WTC11 (cell line): ENCODE results near the gene ETV6. TPM values are rescaled to one million over a fixed set of nuclear protein-coding genes. Genes with fewer than 3 reads are reported as not detected.

Experiments used
- ATAC-seq: fragments of 200-7000 bp; cut with Tn5 transposase; 2 replicates; pipeline ENCODE4 v1.10.0; 2021; ENCODE audit warnings: mild to moderate bottlenecking, moderate library complexity
- CTCF ChIA-PET: fragments of 300-600 bp; sonication (Branson Sonifier 250); formaldehyde crosslinking; loops from one replicate; lab custom pipeline; 2021; ENCODE audit warnings: antibody characterized with exemption; lab: Charles Lee
- POLR2A ChIA-PET: fragments of 350-600 bp; sonication (Branson Sonifier 250); formaldehyde crosslinking; loops from one replicate; lab custom pipeline; 2021; ENCODE audit warnings: antibody characterized with exemption; lab: Charles Lee
- DNase-seq: peaks from one replicate; pipeline ENCODE4 v3.0.0; 2021; ENCODE audit warnings: low spot score
- H3K27ac Mint-ChIP-seq: 2 replicates; pipeline ENCODE4 v1.8.0; 2021; ENCODE audit warnings: mixed read lengths
- H3K27me3 Mint-ChIP-seq: 2 replicates; pipeline ENCODE4 v1.8.0; 2021; ENCODE audit warnings: low read depth, mild to moderate bottlenecking, moderate library complexity, mixed read lengths
- H3K36me3 Mint-ChIP-seq: 2 replicates; pipeline ENCODE4 v1.8.0; 2021; ENCODE audit warnings: mixed read lengths
- H3K4me1 Mint-ChIP-seq: 2 replicates; pipeline ENCODE4 v1.8.0; 2022; ENCODE audit warnings: mixed read lengths
- H3K4me3 Mint-ChIP-seq: 2 replicates; pipeline ENCODE4 v1.8.0; 2021; ENCODE audit warnings: mild to moderate bottlenecking, moderate library complexity, mixed read lengths
- H3K9me3 Mint-ChIP-seq: 2 replicates; pipeline ENCODE4 v1.8.0; 2021; ENCODE audit warnings: mixed read lengths
- CBFB ChIP-seq: sonication (generic); formaldehyde crosslinking; IDR thresholded peaks from 2 replicates; pipeline ENCODE4 v1.8.1; 2022; ENCODE audit warnings: mild to moderate bottlenecking, low read depth, missing genetic modification reagents
- ELF4 ChIP-seq: sonication (generic); formaldehyde crosslinking; IDR thresholded peaks from 2 replicates; pipeline ENCODE4 v1.8.1; 2022; ENCODE audit warnings: low read depth, mild to moderate bottlenecking, moderate library complexity, missing genetic modification reagents
- FOXK1 ChIP-seq: sonication (generic); formaldehyde crosslinking; IDR thresholded peaks from 2 replicates; pipeline ENCODE4 v1.8.0; 2022; ENCODE audit warnings: mild to moderate bottlenecking, moderate library complexity, missing genetic modification reagents
- GRHL2 ChIP-seq: fragments of 250-450 bp; sonication (Bioruptor Pico); IDR thresholded peaks from 2 replicates; pipeline ENCODE4 v1.8.0; 2022; ENCODE audit warnings: mild to moderate bottlenecking, moderate library complexity; ENCODE audit not compliant: insufficient replicate concordance, severe bottlenecking
- IRF2 ChIP-seq: sonication (generic); formaldehyde crosslinking; IDR thresholded peaks from 2 replicates; pipeline ENCODE4 v1.8.0; 2022; ENCODE audit warnings: low read depth, missing genetic modification reagents, borderline replicate concordance
- JUN ChIP-seq: sonication (generic); formaldehyde crosslinking; IDR thresholded peaks from 2 replicates; pipeline ENCODE4 v1.8.0; 2023; ENCODE audit warnings: mild to moderate bottlenecking, missing genetic modification reagents
- OVOL2 ChIP-seq: fragments of 250-450 bp; sonication (Bioruptor Pico); IDR thresholded peaks from 2 replicates; pipeline ENCODE4 v1.9.0; 2021; ENCODE audit warnings: mild to moderate bottlenecking, borderline replicate concordance
- RORB ChIP-seq: fragments of 250-450 bp; sonication (Bioruptor Pico); IDR thresholded peaks from 2 replicates; pipeline ENCODE4 v1.9.0; 2021; ENCODE audit warnings: mild to moderate bottlenecking
- SP1 ChIP-seq: sonication (generic); formaldehyde crosslinking; conservative IDR thresholded peaks from 2 replicates; pipeline ENCODE4 v1.8.1; 2022; ENCODE audit warnings: missing genetic modification reagents
- TEAD1 ChIP-seq: sonication (generic); formaldehyde crosslinking; IDR thresholded peaks from 2 replicates; pipeline ENCODE4 v1.8.0; 2022; ENCODE audit warnings: mild to moderate bottlenecking, missing genetic modification reagents
- TEAD4 ChIP-seq: sonication (generic); formaldehyde crosslinking; IDR thresholded peaks from 2 replicates; pipeline ENCODE4 v1.8.0; 2022; ENCODE audit warnings: mild to moderate bottlenecking, missing genetic modification reagents
- ZNF138 ChIP-seq: sonication (generic); formaldehyde crosslinking; conservative IDR thresholded peaks from 2 replicates; pipeline ENCODE4 v1.8.1; 2022; ENCODE audit warnings: mild to moderate bottlenecking, moderate library complexity, missing genetic modification reagents
- ZNF232 ChIP-seq: sonication (generic); formaldehyde crosslinking; IDR thresholded peaks from 2 replicates; pipeline ENCODE4 v1.8.0; 2022; ENCODE audit warnings: mild to moderate bottlenecking, missing genetic modification reagents
- total RNA-seq: library from RNA; stranded (reverse); gene quantifications from 3 replicates; pipeline ENCODE4 v1.2.3, GENCODE V29; 2021
- TF ChIP-seq, protein P1 (sequence below): sonication (generic); formaldehyde crosslinking; IDR thresholded peaks from 2 replicates; pipeline ENCODE4 v1.8.0; 2022; ENCODE audit warnings: mild to moderate bottlenecking, missing genetic modification reagents
- TF ChIP-seq, protein P2 (sequence below): fragments of 250-450 bp; sonication (Bioruptor Pico); IDR thresholded peaks from 2 replicates; pipeline ENCODE4 v1.8.0; 2021; ENCODE audit warnings: mild to moderate bottlenecking
- TF ChIP-seq, protein P3 (sequence below): sonication (generic); formaldehyde crosslinking; IDR thresholded peaks from 2 replicates; pipeline ENCODE4 v1.8.1; 2022; ENCODE audit warnings: missing genetic modification reagents, borderline replicate concordance
- TF ChIP-seq, protein P4 (sequence below): fragments of 200-600 bp; IDR thresholded peaks from 2 replicates; pipeline ENCODE4 v1.8.0; 2022; ENCODE audit warnings: antibody characterized with exemption
- TF ChIP-seq, protein P5 (sequence below): fragments of 250-450 bp; sonication (Bioruptor Pico); conservative IDR thresholded peaks from 2 replicates; pipeline ENCODE4 v1.9.0; 2021; ENCODE audit warnings: mild to moderate bottlenecking
- TF ChIP-seq, protein P6 (sequence below): sonication (generic); formaldehyde crosslinking; IDR thresholded peaks from 2 replicates; pipeline ENCODE4 v1.8.1; 2022; ENCODE audit warnings: low read depth, mild to moderate bottlenecking, moderate library complexity, missing genetic modification reagents, borderline replicate concordance
- TF ChIP-seq, protein P7 (sequence below): sonication (generic); formaldehyde crosslinking; IDR thresholded peaks from 2 replicates; pipeline ENCODE4 v1.8.1; 2023; ENCODE audit warnings: mild to moderate bottlenecking, missing genetic modification reagents, borderline replicate concordance
- TF ChIP-seq, protein P8 (sequence below): sonication (generic); formaldehyde crosslinking; IDR thresholded peaks from 2 replicates; pipeline ENCODE4 v1.8.0; 2023; ENCODE audit warnings: missing genetic modification reagents

ETV6 gene
- total RNA-seq, 1 experiment from 2014 or later = 23.5 TPM

DNA sequence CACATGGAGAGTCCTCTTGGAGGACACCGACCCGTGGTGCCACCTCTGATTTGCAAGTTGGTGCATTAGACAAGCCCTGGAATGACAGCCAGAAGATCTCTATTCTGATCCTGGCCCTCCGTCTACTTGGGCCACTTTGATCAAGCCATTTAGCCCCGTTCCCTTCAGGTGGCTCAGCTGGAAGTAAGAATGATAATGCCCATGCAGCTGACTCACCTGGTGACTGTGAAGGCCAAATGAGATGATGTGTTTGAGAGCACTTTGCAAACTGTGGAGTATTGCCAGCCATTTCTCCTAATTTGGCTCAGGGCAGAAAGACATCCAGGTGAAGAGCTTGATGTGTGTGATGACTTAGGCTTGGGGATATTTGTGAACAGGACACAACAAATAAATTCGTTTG is 165.9 kb downstream of the ETV6 start (continued):
- TF ChIP-seq ZNF138 = no peak
- no peak for TF ChIP-seq GRHL2 (CRISPR knock-in tag)
- TF ChIP-seq, protein P1, sequence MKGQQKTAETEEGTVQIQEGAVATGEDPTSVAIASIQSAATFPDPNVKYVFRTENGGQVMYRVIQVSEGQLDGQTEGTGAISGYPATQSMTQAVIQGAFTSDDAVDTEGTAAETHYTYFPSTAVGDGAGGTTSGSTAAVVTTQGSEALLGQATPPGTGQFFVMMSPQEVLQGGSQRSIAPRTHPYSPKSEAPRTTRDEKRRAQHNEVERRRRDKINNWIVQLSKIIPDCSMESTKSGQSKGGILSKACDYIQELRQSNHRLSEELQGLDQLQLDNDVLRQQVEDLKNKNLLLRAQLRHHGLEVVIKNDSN (CRISPR knock-in tag) = no peak
- TF ChIP-seq, protein P2, sequence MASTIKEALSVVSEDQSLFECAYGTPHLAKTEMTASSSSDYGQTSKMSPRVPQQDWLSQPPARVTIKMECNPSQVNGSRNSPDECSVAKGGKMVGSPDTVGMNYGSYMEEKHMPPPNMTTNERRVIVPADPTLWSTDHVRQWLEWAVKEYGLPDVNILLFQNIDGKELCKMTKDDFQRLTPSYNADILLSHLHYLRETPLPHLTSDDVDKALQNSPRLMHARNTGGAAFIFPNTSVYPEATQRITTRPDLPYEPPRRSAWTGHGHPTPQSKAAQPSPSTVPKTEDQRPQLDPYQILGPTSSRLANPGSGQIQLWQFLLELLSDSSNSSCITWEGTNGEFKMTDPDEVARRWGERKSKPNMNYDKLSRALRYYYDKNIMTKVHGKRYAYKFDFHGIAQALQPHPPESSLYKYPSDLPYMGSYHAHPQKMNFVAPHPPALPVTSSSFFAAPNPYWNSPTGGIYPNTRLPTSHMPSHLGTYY (CRISPR knock-in tag) = no peak
- TF ChIP-seq ELF4 (CRISPR knock-in tag) = no peak
- TF ChIP-seq FOXK1 = no peak
- TF ChIP-seq JUN (CRISPR knock-in tag) = no peak

DNA sequence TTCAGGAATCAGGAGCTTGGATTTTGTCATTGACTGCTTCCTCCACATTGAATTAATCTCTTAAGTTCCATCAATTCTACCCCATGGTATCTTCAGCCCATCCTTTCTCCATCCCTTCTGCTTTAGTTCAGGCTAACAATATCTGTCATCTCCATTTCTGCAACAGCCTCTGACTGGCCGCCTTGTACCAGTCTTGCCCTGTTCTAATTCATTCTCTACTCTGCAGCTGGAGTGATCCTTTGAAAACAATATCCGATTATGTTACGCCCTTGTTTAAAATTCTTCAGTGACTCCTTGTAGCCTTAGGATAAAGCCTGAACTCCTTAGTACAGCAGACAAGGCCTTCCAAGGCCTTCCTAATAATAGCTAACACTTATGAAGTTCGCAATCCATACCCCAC is 170.2 kb downstream of the ETV6 start:
- Mint-ChIP-seq H3K4me3 (no peak overlapping the region), H3K36me3 (peaks cover 4% of the 10 kb centered on the region; the same call in 1 of the 2 replicates), H3K4me1 (peaks cover 51% of the 10 kb centered on the region), H3K27me3 (no peaks in the 10 kb centered on the region), H3K9me3 (peaks cover 3% of the 10 kb centered on the region), H3K27ac (no peak overlapping the region)
- ATAC-seq (no peak), DNase-seq (no peak)
- ChIA-PET POLR2A (no interaction called here), CTCF (interaction anchor here (1.2 kb wide), 1 partner anchor 213 kb away, joined by 3 read pairs; no protein-coding TSS in a partner anchor)
- TF ChIP-seq IRF2 (no peak), RORB (CRISPR knock-in tag) (no peak), ZNF138 (no peak), TEAD4 (CRISPR knock-in tag) (no peak), CBFB (CRISPR knock-in tag) (no peak), ZNF232 (CRISPR knock-in tag) (no peak), TEAD1 (no peak), OVOL2 (CRISPR knock-in tag) (no peak)
- TF ChIP-seq, protein P3, sequence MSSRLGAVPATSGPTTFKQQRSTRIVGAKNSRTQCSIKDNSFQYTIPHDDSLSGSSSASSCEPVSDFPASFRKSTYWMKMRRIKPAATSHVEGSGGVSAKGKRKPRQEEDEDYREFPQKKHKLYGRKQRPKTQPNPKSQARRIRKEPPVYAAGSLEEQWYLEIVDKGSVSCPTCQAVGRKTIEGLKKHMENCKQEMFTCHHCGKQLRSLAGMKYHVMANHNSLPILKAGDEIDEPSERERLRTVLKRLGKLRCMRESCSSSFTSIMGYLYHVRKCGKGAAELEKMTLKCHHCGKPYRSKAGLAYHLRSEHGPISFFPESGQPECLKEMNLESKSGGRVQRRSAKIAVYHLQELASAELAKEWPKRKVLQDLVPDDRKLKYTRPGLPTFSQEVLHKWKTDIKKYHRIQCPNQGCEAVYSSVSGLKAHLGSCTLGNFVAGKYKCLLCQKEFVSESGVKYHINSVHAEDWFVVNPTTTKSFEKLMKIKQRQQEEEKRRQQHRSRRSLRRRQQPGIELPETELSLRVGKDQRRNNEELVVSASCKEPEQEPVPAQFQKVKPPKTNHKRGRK (CRISPR knock-in tag) = no peak
- TF ChIP-seq, protein P4, sequence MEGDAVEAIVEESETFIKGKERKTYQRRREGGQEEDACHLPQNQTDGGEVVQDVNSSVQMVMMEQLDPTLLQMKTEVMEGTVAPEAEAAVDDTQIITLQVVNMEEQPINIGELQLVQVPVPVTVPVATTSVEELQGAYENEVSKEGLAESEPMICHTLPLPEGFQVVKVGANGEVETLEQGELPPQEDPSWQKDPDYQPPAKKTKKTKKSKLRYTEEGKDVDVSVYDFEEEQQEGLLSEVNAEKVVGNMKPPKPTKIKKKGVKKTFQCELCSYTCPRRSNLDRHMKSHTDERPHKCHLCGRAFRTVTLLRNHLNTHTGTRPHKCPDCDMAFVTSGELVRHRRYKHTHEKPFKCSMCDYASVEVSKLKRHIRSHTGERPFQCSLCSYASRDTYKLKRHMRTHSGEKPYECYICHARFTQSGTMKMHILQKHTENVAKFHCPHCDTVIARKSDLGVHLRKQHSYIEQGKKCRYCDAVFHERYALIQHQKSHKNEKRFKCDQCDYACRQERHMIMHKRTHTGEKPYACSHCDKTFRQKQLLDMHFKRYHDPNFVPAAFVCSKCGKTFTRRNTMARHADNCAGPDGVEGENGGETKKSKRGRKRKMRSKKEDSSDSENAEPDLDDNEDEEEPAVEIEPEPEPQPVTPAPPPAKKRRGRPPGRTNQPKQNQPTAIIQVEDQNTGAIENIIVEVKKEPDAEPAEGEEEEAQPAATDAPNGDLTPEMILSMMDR = no peak

DNA sequence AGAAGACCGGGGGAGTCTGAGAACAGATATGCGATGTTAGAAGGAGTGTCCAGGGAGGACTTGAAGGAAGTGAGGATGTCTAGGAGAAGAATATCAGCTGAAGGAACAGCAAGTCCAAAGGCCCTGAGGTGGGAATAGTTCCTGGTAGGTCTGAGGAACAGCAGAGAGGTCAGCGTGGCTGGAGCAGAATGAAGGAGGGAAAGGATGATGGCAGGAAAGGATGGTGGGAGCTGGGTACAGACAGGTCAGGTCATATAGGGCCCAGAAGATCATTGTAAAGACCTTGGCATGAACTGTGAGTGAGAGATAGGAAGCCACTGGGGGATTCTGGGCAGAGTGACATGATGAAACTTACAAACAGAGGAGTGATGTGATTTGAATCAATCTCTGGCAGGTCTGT is 171.0 kb downstream of the ETV6 start:
- ChIA-PET CTCF (interaction anchor here (1.2 kb wide), 1 partner anchor 212 kb away, joined by 3 read pairs; no protein-coding TSS in a partner anchor), POLR2A (no interaction called here)
- no peak for DNase-seq
- peaks cover 4% of the 10 kb centered on the region; the same call in 1 of the 2 replicates for H3K36me3 Mint-ChIP-seq
- H3K27ac Mint-ChIP-seq = no peak overlapping the region
- no peaks in the 10 kb centered on the region for H3K27me3 Mint-ChIP-seq
- peaks cover 3% of the 10 kb centered on the region for H3K9me3 Mint-ChIP-seq
- H3K4me3 Mint-ChIP-seq = no peak overlapping the region
- H3K4me1 Mint-ChIP-seq = peaks cover 51% of the 10 kb centered on the region
- no peak for ATAC-seq
- TF ChIP-seq SP1 (CRISPR knock-in tag) (no peak), GRHL2 (CRISPR knock-in tag) (no peak)
- TF ChIP-seq, protein P5, sequence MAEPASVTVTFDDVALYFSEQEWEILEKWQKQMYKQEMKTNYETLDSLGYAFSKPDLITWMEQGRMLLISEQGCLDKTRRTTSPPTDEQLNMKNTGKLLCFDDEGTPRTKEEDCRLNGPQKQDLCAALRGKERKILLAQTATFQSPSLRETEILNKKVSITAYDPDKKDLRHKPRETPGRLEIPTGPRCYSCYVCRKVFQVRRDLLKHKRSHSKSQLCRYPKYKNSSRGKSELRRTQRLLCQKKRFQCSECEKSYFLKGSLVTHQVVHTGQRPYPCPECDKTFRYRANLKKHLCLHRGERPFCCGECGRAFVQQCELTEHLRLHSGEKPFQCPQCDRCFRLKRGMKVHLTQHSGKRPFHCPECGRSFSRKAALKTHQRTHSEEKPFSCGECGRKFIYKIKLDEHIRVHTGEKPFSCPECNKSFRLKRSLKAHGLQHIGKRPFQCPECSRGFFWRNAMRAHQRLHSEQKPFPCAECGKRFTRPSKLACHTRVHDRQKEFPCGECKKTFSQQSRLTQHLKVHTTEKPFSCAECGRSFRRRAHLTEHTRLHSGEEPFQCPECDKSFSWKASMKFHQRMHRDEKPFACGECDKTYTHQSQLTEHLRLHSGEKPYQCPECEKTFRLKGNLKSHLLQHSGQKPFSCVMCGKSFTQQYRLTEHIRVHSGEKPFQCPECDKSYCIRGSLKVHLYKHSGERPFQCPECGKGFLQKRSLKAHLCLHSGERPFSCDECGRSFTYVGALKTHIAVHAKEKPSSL (CRISPR knock-in tag) = no peak
- TF ChIP-seq, protein P6, sequence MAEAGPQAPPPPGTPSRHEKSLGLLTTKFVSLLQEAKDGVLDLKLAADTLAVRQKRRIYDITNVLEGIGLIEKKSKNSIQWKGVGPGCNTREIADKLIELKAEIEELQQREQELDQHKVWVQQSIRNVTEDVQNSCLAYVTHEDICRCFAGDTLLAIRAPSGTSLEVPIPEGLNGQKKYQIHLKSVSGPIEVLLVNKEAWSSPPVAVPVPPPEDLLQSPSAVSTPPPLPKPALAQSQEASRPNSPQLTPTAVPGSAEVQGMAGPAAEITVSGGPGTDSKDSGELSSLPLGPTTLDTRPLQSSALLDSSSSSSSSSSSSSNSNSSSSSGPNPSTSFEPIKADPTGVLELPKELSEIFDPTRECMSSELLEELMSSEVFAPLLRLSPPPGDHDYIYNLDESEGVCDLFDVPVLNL = no peak
- TF ChIP-seq, protein P7, sequence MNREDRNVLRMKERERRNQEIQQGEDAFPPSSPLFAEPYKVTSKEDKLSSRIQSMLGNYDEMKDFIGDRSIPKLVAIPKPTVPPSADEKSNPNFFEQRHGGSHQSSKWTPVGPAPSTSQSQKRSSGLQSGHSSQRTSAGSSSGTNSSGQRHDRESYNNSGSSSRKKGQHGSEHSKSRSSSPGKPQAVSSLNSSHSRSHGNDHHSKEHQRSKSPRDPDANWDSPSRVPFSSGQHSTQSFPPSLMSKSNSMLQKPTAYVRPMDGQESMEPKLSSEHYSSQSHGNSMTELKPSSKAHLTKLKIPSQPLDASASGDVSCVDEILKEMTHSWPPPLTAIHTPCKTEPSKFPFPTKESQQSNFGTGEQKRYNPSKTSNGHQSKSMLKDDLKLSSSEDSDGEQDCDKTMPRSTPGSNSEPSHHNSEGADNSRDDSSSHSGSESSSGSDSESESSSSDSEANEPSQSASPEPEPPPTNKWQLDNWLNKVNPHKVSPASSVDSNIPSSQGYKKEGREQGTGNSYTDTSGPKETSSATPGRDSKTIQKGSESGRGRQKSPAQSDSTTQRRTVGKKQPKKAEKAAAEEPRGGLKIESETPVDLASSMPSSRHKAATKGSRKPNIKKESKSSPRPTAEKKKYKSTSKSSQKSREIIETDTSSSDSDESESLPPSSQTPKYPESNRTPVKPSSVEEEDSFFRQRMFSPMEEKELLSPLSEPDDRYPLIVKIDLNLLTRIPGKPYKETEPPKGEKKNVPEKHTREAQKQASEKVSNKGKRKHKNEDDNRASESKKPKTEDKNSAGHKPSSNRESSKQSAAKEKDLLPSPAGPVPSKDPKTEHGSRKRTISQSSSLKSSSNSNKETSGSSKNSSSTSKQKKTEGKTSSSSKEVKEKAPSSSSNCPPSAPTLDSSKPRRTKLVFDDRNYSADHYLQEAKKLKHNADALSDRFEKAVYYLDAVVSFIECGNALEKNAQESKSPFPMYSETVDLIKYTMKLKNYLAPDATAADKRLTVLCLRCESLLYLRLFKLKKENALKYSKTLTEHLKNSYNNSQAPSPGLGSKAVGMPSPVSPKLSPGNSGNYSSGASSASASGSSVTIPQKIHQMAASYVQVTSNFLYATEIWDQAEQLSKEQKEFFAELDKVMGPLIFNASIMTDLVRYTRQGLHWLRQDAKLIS (CRISPR knock-in tag) = no peak
- TF ChIP-seq, protein P8, sequence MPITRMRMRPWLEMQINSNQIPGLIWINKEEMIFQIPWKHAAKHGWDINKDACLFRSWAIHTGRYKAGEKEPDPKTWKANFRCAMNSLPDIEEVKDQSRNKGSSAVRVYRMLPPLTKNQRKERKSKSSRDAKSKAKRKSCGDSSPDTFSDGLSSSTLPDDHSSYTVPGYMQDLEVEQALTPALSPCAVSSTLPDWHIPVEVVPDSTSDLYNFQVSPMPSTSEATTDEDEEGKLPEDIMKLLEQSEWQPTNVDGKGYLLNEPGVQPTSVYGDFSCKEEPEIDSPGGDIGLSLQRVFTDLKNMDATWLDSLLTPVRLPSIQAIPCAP (CRISPR knock-in tag) = no peak
